GM18858 (cell line): ENCODE data around the gene SLC35B4.

Experiments
- ATAC-seq: cut with Tn5 transposase; IDR thresholded peaks from one replicate; pipeline ENCODE4 v1.9.1; 2021; ENCODE audit not compliant: unreplicated experiment

SLC35B4 gene

DNA sequence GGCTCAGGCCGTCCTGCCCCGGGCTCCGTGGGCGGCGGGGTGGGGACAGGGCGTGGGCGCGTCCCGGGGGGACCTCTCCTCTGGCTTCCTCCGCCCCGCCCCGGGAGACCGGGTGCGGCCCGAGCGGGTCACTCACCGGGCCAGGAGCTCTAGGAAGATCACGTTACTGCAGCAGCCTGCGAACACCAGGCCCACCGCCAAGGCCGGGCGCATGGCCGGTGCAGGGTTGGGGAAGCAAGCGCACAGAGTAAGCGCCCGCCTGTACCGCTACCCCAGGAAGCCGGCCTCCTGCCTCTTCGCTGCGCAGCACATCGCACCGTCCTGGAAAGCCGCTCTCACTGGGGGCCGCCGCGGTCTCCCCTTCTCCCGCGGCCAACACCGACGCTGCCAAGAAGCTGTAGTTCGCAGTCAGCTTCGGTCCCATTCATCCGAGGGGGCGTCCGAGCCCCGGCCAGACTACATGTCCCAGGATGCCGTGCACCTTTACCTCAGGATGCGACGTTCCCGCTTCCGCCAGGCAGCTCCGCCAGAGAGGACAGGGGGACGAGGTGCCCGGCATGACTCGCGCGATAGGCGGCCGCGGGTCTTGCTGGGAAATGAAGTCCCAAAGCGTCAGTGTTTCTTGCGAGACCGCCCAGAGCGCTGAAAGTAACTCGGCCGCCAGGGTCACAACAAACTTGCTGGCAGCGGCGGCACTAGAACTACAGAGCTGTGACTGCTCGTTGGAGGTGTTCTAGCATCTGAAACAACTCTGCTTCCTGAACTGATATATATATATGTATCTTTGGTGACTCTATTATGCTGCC is at the start of gene SLC35B4:
Gene SLC35B4 (minus strand): TSS at position 392 of the 806 bp plus-strand sequence. CDS start 179 bp downstream, at position 213.
- peak; percentile 98 for ATAC-seq

- ATAC-seq = no peak
Observed at GRCh38 chr7:134366481-134366880, 49.8 kb upstream of the SLC35B4 start.

DNA sequence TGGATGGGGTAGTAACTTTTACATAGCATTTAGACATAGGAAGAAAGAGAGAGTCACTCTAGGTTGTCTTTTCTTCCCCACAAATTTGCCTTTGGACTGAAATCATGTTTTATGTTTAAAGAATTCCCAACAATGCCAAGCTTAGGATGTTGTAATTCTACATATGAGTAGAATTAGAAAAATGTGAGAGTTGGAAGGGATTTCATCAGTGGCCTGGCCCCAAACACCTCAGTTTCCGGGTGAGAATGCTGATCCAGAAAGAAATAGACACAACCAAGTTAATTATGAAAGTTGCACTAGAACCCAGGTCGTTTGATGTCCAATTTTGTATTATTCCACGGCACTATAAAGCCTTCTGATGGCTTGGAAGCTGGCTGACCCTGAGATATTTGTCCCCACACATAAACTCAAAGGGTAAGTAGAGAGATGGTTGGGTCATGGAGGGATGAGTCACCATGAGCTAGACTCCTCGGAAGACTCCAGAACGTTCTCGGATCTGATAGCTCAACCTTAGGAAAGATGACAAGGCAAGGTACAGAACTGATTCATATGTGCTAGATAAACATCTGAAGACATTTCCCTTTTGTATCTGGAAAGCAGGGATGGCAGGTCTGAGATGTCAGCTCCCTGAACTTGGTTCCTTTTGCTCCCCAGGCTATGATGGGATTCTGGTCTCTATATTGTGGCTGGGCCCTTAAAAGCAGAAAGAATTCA is 48.8 kb upstream of the SLC35B4 start:
- no peak for ATAC-seq

DNA sequence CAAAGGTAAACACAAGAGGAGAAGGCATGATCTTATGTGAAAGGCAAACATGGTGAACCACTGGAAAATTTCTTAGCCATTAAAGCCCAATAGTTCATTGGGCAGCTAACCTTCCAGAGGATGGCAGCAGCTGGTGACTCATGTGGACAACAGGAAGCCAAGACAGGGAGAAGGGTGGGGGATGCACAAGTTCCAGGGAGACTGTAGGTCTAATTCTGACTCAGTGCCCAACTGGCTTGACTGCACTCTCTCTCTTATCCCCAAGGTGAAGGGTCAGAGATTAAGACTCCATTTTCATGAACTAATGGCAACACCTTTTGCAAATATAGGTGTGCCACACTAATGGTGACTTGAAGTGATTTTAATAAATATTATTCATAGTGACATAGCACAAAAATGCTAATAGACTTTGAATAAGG is 47.9 kb upstream of the SLC35B4 start:
- ATAC-seq = no peak

DNA sequence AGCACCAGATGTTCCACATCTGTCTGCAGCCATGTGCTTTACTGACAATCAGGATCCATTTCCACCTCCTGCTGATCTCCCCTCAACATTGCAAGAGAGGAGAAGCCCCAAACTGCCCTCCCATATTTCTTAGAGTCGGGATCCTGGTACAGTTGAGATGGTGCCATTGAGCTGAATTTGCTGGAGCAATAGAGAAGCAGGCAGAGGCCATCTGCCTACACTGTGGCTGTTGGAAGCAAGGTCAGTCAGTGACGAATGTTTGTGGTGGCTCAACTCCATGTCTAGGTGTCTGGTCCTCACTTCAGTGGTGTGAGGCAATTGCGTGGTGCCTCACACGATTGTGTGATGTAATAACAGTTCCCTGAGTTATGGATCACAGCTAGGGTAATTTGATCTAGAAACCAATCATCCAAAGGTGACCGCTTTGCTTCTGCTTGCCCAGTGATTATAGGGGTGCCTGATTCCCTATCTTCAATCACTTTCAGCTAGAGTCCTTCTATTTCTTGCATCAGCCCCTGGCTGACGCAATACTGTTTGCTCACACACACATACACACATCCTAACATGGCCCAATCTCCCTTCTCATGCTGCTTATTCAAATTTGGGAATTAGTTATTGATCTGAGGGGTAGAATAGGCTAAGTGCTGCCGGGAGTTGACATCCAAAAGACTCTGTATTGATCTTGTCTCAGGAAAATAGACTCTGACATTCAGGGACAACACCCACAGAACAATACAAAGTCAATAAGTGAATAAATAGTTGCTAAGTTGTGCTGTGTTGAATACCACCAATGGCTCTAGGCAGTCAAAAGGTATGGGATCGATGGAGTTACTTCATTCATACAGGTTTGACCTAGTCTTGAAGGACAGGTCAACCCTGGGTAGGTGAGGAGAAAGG is 46.1 kb upstream of the SLC35B4 start:
- no peak for ATAC-seq

DNA sequence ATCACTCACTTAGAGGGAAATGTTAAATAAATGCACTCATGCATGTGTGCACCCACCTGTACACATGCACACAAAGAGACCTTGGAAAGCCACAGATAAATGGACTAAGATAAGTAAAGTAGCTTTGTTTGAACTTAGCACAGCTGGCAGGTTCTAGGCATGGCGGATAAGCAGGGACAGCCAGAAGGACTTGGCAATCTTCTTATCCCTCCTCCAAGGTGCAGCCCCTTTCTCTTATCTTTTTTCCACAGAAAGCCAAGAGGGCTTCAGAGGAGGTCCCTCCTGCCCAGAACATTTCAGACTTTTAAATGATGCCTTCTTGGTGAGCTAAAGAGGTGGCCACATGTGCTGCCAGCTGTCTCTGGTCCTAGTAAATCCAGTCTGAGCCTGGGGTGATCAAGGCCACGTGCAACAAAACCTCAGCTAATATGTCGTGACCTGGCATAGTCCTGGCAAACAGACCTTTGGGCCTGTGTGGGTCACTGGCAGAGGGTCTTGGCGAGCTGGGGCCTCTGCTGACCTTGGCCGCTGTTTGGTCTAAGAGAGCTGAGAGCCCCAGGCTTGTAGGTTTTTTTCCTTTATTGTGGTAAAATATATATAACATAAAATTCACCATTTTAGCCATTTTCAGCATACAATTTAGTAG is 43.2 kb upstream of the SLC35B4 start:
- ATAC-seq = no peak

- ATAC-seq = no peak
Observed at GRCh38 chr7:134357486-134357885, 40.8 kb upstream of the SLC35B4 start.

- ATAC-seq = no peak
Observed at GRCh38 chr7:134356421-134356936, 39.7 kb upstream of the SLC35B4 start.

- no peak for ATAC-seq
Observed at GRCh38 chr7:134355927-134356326, 39.2 kb upstream of the SLC35B4 start.

DNA sequence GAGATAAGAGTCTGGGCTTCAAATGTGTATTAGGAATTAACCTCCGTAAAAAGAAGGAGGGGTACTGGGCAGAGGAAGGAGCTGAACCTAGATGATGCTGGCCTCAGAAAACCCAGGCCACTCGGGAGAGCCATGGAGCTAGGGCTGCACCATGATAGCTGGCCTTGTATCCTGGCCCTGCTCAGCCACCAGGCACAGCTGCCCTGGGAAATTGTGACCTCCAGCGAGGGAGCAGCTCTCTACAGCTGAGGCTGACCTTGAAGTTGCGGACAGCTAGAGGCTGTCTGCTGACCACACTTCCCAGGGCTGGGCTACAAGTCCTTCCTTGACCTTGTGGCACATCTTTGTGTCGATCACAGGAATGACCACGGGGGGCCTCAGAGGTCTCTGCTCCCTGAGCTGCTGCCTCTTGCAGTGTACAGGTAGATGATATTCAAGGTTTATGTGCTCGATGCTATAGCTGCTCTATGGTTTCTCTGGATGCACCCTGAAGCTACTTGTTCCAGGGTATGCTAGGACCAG is 38.3 kb upstream of the SLC35B4 start:
- no peak for ATAC-seq

- ATAC-seq = no peak
Observed at GRCh38 chr7:134353411-134353810, 36.7 kb upstream of the SLC35B4 start.

- ATAC-seq = no peak
Observed at GRCh38 chr7:134351424-134351823, 34.7 kb upstream of the SLC35B4 start.

- ATAC-seq = no peak
Observed at GRCh38 chr7:134350709-134351108, 34.0 kb upstream of the SLC35B4 start.

DNA sequence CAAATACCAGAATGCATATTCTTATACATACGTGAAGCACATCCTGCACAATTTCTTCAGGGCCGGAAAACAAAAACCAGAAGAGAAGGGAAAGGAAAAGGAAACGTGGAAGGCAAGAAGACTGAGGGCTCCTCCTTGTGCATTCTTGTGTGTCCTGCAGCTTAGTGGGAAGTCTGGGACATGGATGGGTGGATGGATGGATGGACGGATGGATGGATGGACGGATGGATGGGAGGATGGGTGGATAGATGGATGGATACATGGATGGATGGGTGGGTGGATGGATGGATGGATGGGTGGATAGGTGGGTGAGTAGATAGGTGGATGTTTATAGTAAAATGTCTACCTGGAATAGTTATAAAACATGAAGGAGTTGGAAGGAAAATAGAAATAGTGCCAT is 30.8 kb upstream of the SLC35B4 start:
- no peak for ATAC-seq

- ATAC-seq = no peak
Observed at GRCh38 chr7:134343796-134344195, 27.1 kb upstream of the SLC35B4 start.

- ATAC-seq = no peak
Observed at GRCh38 chr7:134343136-134343535, 26.4 kb upstream of the SLC35B4 start.

GRCh38 chr7:134339475-134339874 is 22.7 kb upstream of the SLC35B4 start:
- no peak for ATAC-seq

- ATAC-seq = no peak
Observed at GRCh38 chr7:134337980-134338379, 21.2 kb upstream of the SLC35B4 start.

- ATAC-seq = no peak
Observed at GRCh38 chr7:134334408-134334807, 17.7 kb upstream of the SLC35B4 start.

- no peak for ATAC-seq
Observed at GRCh38 chr7:134333943-134334342, 17.2 kb upstream of the SLC35B4 start.
